Hepatocyte (in vitro differentiated cells): ENCODE data around the gene HSPBAP1. TPM values are rescaled to one million over a fixed set of nuclear protein-coding genes. Genes with fewer than 3 reads are reported as not detected.
A peak's percentile ranks its signal among the peaks of the same experiment; 100 is the strongest.
"Not testable (repeated sequence)": the region's sequence is repeated elsewhere in the genome, so short reads cannot be mapped to it uniquely, and the experiment has no call there.

Experiments used
- DNase-seq: peaks from one replicate; pipeline ENCODE4 v3.0.0-alpha.2; 2016; ENCODE audit warnings: low spot score
- H2AFZ ChIP-seq: fragments of 200-600 bp; sonication (generic); 2 replicates; pipeline ENCODE4 v1.6.0; 2016; ENCODE audit warnings: antibody characterized with exemption, mild to moderate bottlenecking
- H3K27ac ChIP-seq: fragments of 200-600 bp; sonication (generic); 2 replicates; pipeline ENCODE4 v1.5.1; 2016; ENCODE audit warnings: mild to moderate bottlenecking
- H3K27me3 ChIP-seq: fragments of 200-600 bp; sonication (generic); 2 replicates; pipeline ENCODE4 v1.6.1; 2016
- H3K36me3 ChIP-seq: fragments of 200-600 bp; sonication (generic); replicated peaks from 2 replicates; pipeline ENCODE4 v1.5.1; 2016; ENCODE audit warnings: low read depth; ENCODE audit not compliant: insufficient read depth
- H3K4me1 ChIP-seq: fragments of 200-600 bp; sonication (generic); 2 replicates; pipeline ENCODE4 v1.5.1; 2016; ENCODE audit warnings: mild to moderate bottlenecking, moderate library complexity; ENCODE audit not compliant: insufficient read depth
- H3K4me2 ChIP-seq: fragments of 200-600 bp; sonication (generic); 2 replicates; pipeline ENCODE4 v1.6.0; 2016
- H3K4me3 ChIP-seq: fragments of 200-600 bp; sonication (generic); 2 replicates; pipeline ENCODE4 v1.5.1; 2016; ENCODE audit warnings: mild to moderate bottlenecking
- H3K79me2 ChIP-seq: fragments of 200-600 bp; sonication (generic); 2 replicates; pipeline ENCODE4 v1.6.0; 2017; ENCODE audit warnings: mild to moderate bottlenecking
- H3K9me2 ChIP-seq: fragments of 200-600 bp; sonication (generic); replicated peaks from 2 replicates; pipeline ENCODE4 v1.6.0; 2017; ENCODE audit warnings: mild to moderate bottlenecking; ENCODE audit not compliant: insufficient read depth
- H3K9me3 ChIP-seq: fragments of 200-600 bp; sonication (generic); 2 replicates; pipeline ENCODE4 v1.5.1; 2016; ENCODE audit warnings: low read depth, mild to moderate bottlenecking
- H4K20me1 ChIP-seq: fragments of 200-600 bp; sonication (generic); 2 replicates; pipeline ENCODE4 v1.6.0; 2016; ENCODE audit warnings: mild to moderate bottlenecking; ENCODE audit not compliant: insufficient read depth, poor library complexity, severe bottlenecking
- CTCF ChIP-seq: fragments of 200-600 bp; sonication (generic); IDR thresholded peaks from 2 replicates; pipeline ENCODE4 v1.5.1; 2016; ENCODE audit warnings: antibody characterized with exemption, mild to moderate bottlenecking; ENCODE audit not compliant: poor library complexity
- EZH2 ChIP-seq: fragments of 200-600 bp; sonication (generic); IDR thresholded peaks from 2 replicates; pipeline ENCODE4 v1.6.1; 2016; ENCODE audit warnings: antibody characterized with exemption, mild to moderate bottlenecking, borderline replicate concordance
- EZH2phosphoT487 ChIP-seq: fragments of 200-600 bp; sonication (generic); IDR thresholded peaks from one replicate; pipeline ENCODE4 v1.6.1; 2018; ENCODE audit warnings: antibody characterized with exemption, mild to moderate bottlenecking, low read depth, moderate library complexity; ENCODE audit not compliant: unreplicated experiment, severe bottlenecking
- WGBS: methylation state at CpG from one replicate; pipeline ENCODE4 v1.1.6; 2016; ENCODE audit warnings: low lambda C conversion rate; ENCODE audit errors: missing lambda C conversion rate; 5-methylcytosine and 5-hydroxymethylcytosine counted together
- polyA plus RNA-seq: library from polyadenylated mRNA; unstranded; fragments of >200 nt; fragmentation: Nextera tagmentation; extraction: Ambion mirVana; gene quantifications from 2 replicates; pipeline ENCODE4 v1.2.1, GENCODE V29; 2016
- total RNA-seq: library from RNA; depleted of rRNA; stranded (reverse); fragments of >200 nt; gene quantifications from 2 replicates; pipeline ENCODE4 v1.2.3, GENCODE V29; 2014

HSPBAP1 gene
- total and polyA plus RNA-seq, 2 experiments from 2014 or later, result 6.2 to 11.0 TPM

- 100% methylated on average over 1 of the region's 1 CpG for WGBS
- H4K20me1 ChIP-seq, result no peaks in the 10 kb centered on the region
Observed at GRCh38 chr3:122748347-122748746, 45.3 kb downstream of the HSPBAP1 start.

GRCh38 chr3:122747295-122747694 lies 46.3 kb downstream of the HSPBAP1 start:
- H3K9me2 ChIP-seq, H3K27ac ChIP-seq, H3K4me1 ChIP-seq, H2AFZ ChIP-seq, H3K27me3 ChIP-seq, H4K20me1 ChIP-seq, H3K4me3 ChIP-seq, H3K9me3 ChIP-seq, H3K79me2 ChIP-seq, H3K4me2 ChIP-seq, H3K36me3 ChIP-seq, DNase-seq: not testable (repeated sequence)
- WGBS, result no CpG with 5 or more reads among the region's 35 CpGs

More at GRCh38 chr3:122748347-122748746, 45.3 kb downstream of the HSPBAP1 start:
- no peak for DNase-seq
- Histone ChIP-seq H3K27ac (no peak overlapping the region), H3K9me2 (no peaks in the 10 kb centered on the region), H3K27me3 (no peaks in the 10 kb centered on the region), H3K79me2 (no peaks in the 10 kb centered on the region), H3K4me3 (no peak overlapping the region), H3K4me2 (no peak overlapping the region), H3K9me3 (no peaks in the 10 kb centered on the region), H3K36me3 (no peaks in the 10 kb centered on the region), H2AFZ (no peak overlapping the region), H3K4me1 (no peaks in the 10 kb centered on the region)
- TF ChIP-seq EZH2 (no peak), EZH2phosphoT487 (no peak), CTCF (no peak)

- Histone ChIP-seq H3K4me3 (no peak overlapping the region), H3K4me2 (no peak overlapping the region), H3K27ac (peak overlapping the region; percentile 52), H3K9me2 (no peaks in the 10 kb centered on the region), H3K36me3 (no peaks in the 10 kb centered on the region), H4K20me1 (no peaks in the 10 kb centered on the region), H3K4me1 (no peaks in the 10 kb centered on the region), H2AFZ (no peak overlapping the region), H3K27me3 (no peaks in the 10 kb centered on the region), H3K79me2 (no peaks in the 10 kb centered on the region), H3K9me3 (no peaks in the 10 kb centered on the region)
- WGBS, result 95% methylated on average over 4 of the region's 4 CpGs
- DNase-seq, result peak; percentile 43
- TF ChIP-seq EZH2phosphoT487, result no peak
Observed at GRCh38 chr3:122745369-122746021, 48.1 kb downstream of the HSPBAP1 start.

- Histone ChIP-seq H3K4me1 (no peaks in the 10 kb centered on the region), H3K36me3 (no peaks in the 10 kb centered on the region), H3K9me2 (no peaks in the 10 kb centered on the region), H3K4me3 (no peak overlapping the region), H2AFZ (no peak overlapping the region), H3K27ac (no peak overlapping the region), H4K20me1 (no peaks in the 10 kb centered on the region), H3K79me2 (no peaks in the 10 kb centered on the region), H3K4me2 (no peak overlapping the region), H3K27me3 (no peaks in the 10 kb centered on the region), H3K9me3 (no peaks in the 10 kb centered on the region)
- no peak for TF ChIP-seq EZH2phosphoT487
- no peak for TF ChIP-seq EZH2
- no peak for TF ChIP-seq CTCF
- no peak for DNase-seq
- WGBS, result 95% methylated on average over 4 of the region's 4 CpGs
Observed at GRCh38 chr3:122743581-122744120, 50.0 kb downstream of the HSPBAP1 start.
